GM12892 (cell line): ENCODE results near the gene GLT1D1.

Source experiments
- DNase-seq: peaks from one replicate; pipeline ENCODE4 v3.0.0; 2011; ENCODE audit not compliant: insufficient read length
- FAIRE-seq: peaks from 2 replicates; lab custom pipeline; 2011; peaks lifted over from hg19 to GRCh38; lab: Jason Lieb, UNC
- POLR2A ChIP-seq: IDR thresholded peaks from 2 replicates; pipeline ENCODE4 v1.6.1; 2011; ENCODE audit warnings: low read depth, low read length, control low read depth
- POLR2AphosphoS5 ChIP-seq: IDR thresholded peaks from 2 replicates; pipeline ENCODE4 v1.6.1; 2011; ENCODE audit warnings: low read depth, low read length, control low read depth
- TAF1 ChIP-seq: IDR thresholded peaks from 2 replicates; pipeline ENCODE4 v1.6.1; 2011; ENCODE audit warnings: low read depth, mild to moderate bottlenecking, control low read depth, low read length, borderline replicate concordance

The GLT1D1 gene

DNA sequence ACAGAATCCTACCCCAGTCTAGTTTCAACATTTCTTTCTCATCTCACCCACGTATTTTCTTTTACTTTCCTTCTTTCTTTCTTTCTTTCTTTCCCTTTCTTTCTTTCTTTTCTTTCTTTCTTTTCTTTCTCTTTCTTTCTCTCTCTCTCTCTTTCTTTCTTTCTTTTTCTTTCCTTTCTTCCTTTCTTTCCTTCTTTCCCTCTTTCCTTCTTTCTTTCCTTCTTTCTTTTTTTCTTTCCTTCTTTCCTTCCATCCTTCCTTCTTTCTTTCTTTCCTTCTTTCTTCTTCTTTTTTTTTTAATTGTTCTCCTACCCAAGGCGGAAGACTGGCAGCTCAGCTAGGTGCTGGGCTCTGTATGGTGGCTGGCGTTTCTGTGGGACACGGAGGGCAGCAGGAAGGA lies 55.0 kb downstream of the GLT1D1 start:
- no peak for TF ChIP-seq POLR2A
- TF ChIP-seq POLR2AphosphoS5: no peak
- TF ChIP-seq TAF1: no peak
- DNase-seq (no peak), FAIRE-seq (no peak)

DNA sequence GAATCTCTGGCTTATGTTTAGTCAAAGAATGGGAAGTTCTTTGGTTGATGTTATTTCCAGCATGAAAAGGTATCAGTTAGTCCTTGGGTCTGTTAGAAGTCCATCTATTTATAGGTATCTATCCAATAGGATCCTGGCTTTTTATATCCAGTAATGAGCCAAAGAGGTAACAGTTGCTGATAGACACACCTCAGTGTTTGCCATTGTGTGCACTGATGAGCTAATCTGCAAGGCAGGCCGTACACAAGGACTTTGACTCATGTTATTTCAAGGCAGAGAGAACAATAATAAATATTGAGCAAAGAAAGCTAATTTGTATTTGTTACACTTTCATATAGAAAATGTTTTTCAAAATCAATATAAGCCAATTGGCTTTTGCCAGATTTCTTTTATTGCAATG lies 56.4 kb downstream of the GLT1D1 start:
- FAIRE-seq (no peak), DNase-seq (no peak)
- TF ChIP-seq POLR2AphosphoS5: no peak
- TF ChIP-seq TAF1: no peak
- no peak for TF ChIP-seq POLR2A

DNA sequence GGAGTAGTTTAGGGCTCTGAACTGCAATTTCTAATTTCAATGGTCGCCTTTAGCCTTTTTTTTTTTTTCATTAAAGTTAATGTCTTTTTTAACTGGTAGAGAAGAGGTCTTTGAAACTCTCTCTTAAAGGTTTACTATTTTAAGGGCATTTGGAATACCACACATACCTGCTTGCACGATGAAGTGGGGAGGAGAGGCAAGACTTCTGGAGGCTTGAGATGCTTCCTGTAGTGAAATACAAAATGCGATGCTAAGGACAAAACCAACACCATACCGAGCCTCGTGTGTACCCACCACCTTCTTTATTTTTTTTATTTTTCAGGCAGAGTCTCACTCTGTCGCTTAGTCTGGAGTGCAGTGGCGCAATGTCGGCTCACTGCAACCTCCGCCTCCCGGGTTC lies 57.4 kb downstream of the GLT1D1 start:
- no peak for TF ChIP-seq POLR2AphosphoS5
- TF ChIP-seq POLR2A: no peak
- no peak for TF ChIP-seq TAF1
- no peak for DNase-seq
- FAIRE-seq: no peak

DNA sequence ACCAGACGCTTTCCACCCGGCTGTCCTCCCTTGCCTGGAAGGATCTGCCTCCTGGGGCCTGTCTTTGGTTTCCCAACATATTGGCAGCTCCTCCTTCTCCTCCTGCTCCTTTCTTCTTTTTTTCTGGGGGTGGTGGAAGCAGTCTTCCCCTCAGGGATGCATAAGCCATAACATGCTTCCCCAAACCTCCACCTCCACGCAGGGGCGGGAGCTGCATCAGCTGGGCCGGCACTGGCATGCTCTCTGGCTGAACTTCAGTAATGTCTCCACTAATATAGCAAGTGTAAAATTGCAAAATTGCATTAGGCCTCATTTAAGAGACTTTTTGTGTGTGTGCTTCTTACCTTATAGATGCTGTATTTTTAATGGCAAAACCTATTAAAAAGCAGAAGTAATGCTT lies 58.6 kb downstream of the GLT1D1 start:
- no peak for TF ChIP-seq TAF1
- TF ChIP-seq POLR2A: no peak
- TF ChIP-seq POLR2AphosphoS5: no peak
- DNase-seq (no peak), FAIRE-seq (no peak)

DNA sequence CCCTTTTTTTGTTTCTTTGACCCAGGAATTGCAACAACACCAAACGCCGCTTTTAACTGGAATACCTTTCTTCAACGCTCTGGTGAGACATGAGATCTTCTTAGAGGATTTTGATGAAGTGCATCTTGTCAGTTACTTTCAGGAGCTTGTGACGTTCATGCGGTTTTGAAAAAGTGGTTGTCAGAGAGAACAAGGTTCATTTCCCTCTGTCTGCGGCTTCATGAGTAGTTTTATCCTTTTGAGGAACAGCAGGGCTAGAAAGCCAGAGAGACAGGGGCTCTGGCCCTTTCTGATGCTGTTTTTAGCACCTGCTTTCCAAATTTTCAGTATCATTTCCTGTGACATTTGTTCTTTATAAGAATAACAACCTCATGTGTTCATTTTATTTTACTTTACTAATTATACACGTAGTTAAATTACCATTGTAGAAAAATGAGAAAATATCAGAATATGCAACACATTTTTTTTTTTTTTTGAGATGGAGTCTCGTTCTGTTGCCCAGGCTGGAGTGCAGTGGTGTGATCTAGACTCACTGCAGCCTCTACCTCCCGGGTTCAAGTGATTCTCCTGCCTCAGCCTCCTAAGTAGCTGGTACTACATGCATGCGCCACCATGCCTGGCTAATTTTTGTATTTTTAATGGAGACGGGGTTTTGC lies 61.8 kb downstream of the GLT1D1 start:
- TF ChIP-seq TAF1: no peak
- no peak for TF ChIP-seq POLR2A
- TF ChIP-seq POLR2AphosphoS5: no peak
- peak; percentile 38 for FAIRE-seq

DNA sequence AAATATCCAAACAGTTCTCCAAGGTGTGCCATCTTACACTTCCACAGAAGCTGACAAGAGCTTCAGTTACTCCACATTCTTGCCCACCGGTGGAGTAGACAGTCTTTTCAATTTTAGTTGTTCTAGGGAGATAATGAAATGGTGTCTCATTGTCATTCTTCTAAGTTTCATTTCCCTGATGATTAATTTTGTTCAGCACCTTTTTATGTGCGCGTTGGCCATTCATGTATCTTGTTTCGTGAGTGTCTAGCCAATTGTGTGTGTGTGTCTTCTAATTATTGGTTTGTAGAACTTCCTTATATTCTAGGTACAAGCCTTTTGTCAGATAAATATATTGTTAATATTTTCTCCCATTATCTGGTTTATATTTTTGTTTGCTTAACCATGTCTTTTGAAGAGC lies 63.1 kb downstream of the GLT1D1 start:
- TF ChIP-seq TAF1 (no peak), POLR2A (no peak), POLR2AphosphoS5 (no peak)
- FAIRE-seq (no peak), DNase-seq (no peak)

More for the DNA sequence above, 61.8 kb downstream of the GLT1D1 start:
- DNase-seq: no peak

DNA sequence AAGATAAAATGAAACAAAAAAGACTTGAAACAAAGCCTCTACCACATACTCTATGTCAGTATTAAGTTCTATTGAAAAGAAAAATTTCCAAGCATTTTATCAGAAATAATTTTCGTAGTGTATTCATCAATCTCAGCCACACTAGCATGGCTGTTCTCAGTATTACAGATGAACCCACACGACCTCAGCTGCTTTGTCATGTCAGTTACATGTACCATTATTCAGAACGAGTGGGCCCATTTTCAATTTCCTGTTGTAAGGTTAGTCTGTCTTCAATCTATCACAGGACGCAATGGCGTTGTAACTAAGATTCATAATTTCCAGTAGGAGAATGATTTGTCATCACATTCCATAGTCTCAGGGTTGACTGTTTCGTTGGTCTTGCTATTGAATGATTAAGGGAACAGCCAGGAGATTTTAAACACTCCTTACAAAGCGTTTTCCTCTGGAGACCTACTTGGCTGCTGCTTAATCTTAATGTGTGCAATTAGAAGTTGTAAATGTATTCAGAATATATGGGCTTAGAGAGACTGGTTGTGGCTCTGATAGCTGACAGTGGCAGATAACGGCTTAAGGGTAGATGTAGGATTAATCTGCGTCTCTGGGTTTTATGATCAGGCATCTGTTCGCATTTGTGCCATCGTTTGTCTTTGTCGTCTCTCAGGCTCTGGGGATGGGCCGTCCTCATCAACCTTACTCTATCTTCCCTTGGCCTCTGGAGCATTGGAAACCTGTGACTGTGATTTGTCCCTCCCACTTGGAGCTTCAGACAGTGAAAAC lies 65.4 kb downstream of the GLT1D1 start:
- DNase-seq (no peak), FAIRE-seq (no peak)
- TF ChIP-seq POLR2AphosphoS5 (no peak), TAF1 (no peak), POLR2A (no peak)

DNA sequence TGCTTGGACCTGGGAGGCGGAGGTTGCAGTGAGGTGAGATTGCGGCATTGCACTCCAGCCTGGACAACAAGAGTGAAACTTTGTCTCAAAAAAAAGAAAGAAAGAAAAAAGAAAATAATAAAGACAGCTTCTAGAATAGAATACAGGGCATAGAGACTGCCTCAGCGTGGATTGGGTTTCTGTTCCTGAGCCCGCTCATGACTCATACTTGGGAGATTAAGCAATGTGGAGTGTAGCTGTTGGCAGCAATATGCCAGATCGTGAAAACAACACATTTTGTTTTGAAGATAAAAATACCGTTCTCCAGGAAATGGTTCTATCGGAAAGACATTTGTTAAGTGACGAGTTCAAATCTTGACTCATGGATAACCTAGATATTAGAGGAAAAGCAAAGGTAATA lies 67.2 kb downstream of the GLT1D1 start:
- no peak for DNase-seq
- no peak for FAIRE-seq
- TF ChIP-seq POLR2A (no peak), TAF1 (no peak), POLR2AphosphoS5 (no peak)

DNA sequence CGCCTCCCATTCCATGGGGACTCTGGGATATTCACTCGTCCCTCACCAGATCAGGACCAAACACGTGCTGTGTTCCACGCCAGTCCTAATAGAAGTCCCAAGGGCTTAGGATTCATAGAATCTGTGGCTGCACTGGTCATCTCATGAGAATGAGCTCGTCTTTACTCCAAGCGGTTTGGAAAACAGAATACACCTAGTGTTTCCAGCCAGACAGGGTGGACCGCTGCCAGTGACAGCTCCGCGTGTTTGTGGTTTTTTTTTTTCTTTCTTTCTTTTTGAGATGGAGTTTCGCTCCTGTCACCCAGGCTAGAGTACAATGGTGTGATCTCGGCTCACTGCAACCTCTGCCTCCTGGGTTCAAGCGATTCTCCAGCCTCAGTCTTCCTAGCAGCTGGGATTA lies 75.1 kb downstream of the GLT1D1 start:
- no peak for FAIRE-seq
- TF ChIP-seq TAF1 (no peak), POLR2A (no peak), POLR2AphosphoS5 (no peak)
- no peak for DNase-seq

DNA sequence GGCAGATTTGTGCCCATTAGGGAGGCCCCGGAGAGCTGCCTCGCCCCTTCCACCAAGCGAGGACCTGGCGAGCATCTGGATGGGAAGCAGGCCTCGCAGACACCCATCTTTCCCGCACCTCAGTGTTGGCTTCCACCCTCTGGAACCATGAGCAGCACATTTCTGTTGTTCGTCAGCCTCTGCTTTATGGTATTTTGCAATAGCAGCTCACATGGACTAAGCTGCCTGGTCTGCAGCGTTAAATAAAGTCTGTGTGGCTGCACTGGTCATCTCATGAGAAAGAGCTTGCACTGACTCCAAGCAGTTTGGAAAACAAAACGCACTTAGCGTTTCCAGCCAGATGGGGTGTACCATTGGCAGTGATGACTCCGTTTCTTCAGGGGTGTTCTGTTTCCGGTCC lies 75.8 kb downstream of the GLT1D1 start:
- no peak for DNase-seq
- no peak for FAIRE-seq
- TF ChIP-seq TAF1 (no peak), POLR2AphosphoS5 (no peak), POLR2A (no peak)

DNA sequence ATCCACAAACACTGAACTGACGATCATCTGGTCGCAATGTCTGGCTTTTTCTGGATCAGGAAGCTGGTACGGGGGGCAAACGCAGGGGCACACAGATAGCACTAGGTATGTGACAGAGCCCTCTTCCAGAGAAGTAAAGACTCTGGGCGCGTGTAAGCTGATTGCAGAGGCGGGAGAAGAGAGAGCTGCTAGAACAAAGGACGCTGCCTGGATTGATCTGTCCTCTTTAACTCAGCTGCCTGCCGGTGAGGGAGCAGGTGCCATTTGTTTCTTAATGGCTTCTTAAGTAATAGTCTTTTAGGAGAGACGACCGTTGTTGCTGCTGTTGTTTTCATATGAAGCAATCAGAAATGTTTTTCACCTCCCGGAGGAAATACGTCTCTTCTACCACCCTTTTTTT lies 77.3 kb downstream of the GLT1D1 start:
- DNase-seq (no peak), FAIRE-seq (no peak)
- TF ChIP-seq TAF1: no peak
- TF ChIP-seq POLR2A: no peak
- no peak for TF ChIP-seq POLR2AphosphoS5

DNA sequence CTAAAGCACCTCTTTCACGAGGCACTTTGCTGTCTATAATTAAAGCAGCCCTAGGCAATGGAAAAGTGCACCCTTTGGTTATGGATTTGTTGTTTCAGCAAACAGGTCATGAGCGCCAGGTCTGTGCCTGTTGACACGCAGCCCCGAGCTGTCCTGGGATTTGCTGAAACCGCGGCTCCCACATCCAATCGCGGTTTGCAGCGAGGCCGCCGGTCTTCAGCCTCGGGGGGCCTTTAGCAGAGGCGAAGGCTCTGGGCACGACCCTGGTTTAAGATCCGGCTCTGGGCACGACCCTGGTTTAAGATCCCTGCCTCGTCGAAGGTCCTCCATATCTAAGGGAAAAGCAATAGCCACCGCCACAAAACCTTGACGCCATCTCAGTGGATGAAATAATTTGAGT lies 79.2 kb downstream of the GLT1D1 start:
- DNase-seq (no peak), FAIRE-seq (no peak)
- TF ChIP-seq POLR2A: no peak
- no peak for TF ChIP-seq POLR2AphosphoS5
- TF ChIP-seq TAF1: no peak

DNA sequence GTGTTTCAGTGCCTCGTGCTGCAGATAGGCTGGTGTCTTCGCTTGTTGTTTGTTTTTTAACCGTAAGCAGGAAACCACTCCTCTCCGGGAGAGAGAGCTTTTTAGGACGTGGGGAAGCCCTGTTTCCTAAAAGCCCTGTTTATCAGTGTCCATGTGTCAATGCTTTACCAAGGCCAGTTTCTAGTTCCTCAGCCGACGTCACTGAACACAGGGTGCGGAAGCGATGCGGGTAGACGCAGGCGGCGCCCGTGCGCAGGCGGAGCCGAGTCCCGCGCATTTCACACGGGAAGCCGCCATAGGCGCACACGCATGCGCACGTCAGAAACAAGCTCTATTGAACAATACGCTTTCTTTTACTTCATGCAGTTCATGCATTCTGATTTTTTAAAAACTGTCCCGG lies 79.8 kb downstream of the GLT1D1 start:
- FAIRE-seq: no peak
- no peak for DNase-seq
- TF ChIP-seq TAF1 (no peak), POLR2A (no peak), POLR2AphosphoS5 (no peak)
